ENCODE measurements around the gene TNC.

TNC gene

GRCh38 chr9:115161446-115161845 is 43.5 kb upstream of the TNC start:
- H3K36me3 ChIP-seq (ENCODE audit: low read depth): no peaks in the 10 kb centered on the region
- no peak for TF ChIP-seq CTCF (IDR thresholded peaks at IDR 0.05; ENCODE audit: poor library complexity, severe bottlenecking)
- no peak overlapping the region for H3K27ac ChIP-seq (ENCODE audit: poor library complexity, severe bottlenecking)
- ATAC-seq (ENCODE audit: low read depth): no peak
- no peaks in the 10 kb centered on the region for H3K27me3 ChIP-seq (ENCODE audit: insufficient read depth, poor library complexity, severe bottlenecking)
- H3K4me3 ChIP-seq (ENCODE audit: severe bottlenecking): no peak overlapping the region
- H3K4me1 ChIP-seq (ENCODE audit: insufficient read depth, poor library complexity, severe bottlenecking): peaks cover 28% of the 10 kb centered on the region
- H3K9me3 ChIP-seq (ENCODE audit: severe bottlenecking): no peaks in the 10 kb centered on the region
- no peak for DNase-seq (ENCODE audit: low spot score)

- Histone ChIP-seq H3K27me3 (ENCODE audit: insufficient read depth, poor library complexity, severe bottlenecking) (no peaks in the 10 kb centered on the region), H3K4me3 (ENCODE audit: severe bottlenecking) (no peak overlapping the region), H3K36me3 (ENCODE audit: low read depth) (no peaks in the 10 kb centered on the region), H3K27ac (ENCODE audit: poor library complexity, severe bottlenecking) (no peak overlapping the region), H3K9me3 (ENCODE audit: severe bottlenecking) (no peaks in the 10 kb centered on the region), H3K4me1 (ENCODE audit: insufficient read depth, poor library complexity, severe bottlenecking) (peaks cover 20% of the 10 kb centered on the region)
- DNase-seq (ENCODE audit: low spot score): no peak
- no peak for TF ChIP-seq CTCF (IDR thresholded peaks at IDR 0.05; ENCODE audit: poor library complexity, severe bottlenecking)
- no peak for ATAC-seq (ENCODE audit: low read depth)
Measured at GRCh38 chr9:115158661-115159481, 40.9 kb upstream of the TNC start.

- no peaks in the 10 kb centered on the region for H3K9me3 ChIP-seq (ENCODE audit: severe bottlenecking)
- H3K4me3 ChIP-seq (ENCODE audit: severe bottlenecking): no peak overlapping the region
- peaks cover 20% of the 10 kb centered on the region for H3K4me1 ChIP-seq (ENCODE audit: insufficient read depth, poor library complexity, severe bottlenecking)
- DNase-seq (ENCODE audit: low spot score): peak; percentile 62
- no peak for TF ChIP-seq CTCF (IDR thresholded peaks at IDR 0.05; ENCODE audit: poor library complexity, severe bottlenecking)
- no peaks in the 10 kb centered on the region for H3K27me3 ChIP-seq (ENCODE audit: insufficient read depth, poor library complexity, severe bottlenecking)
- ATAC-seq (ENCODE audit: low read depth): peak; percentile 96
- H3K36me3 ChIP-seq (ENCODE audit: low read depth): no peaks in the 10 kb centered on the region
- peak overlapping the region; percentile 91 for H3K27ac ChIP-seq (ENCODE audit: poor library complexity, severe bottlenecking)
Measured at GRCh38 chr9:115157245-115157674, 39.3 kb upstream of the TNC start.

GRCh38 chr9:115155037-115155436 is 37.1 kb upstream of the TNC start:
- H3K27ac ChIP-seq (ENCODE audit: poor library complexity, severe bottlenecking): no peak overlapping the region
- no peaks in the 10 kb centered on the region for H3K36me3 ChIP-seq (ENCODE audit: low read depth)
- no peak overlapping the region for H3K4me3 ChIP-seq (ENCODE audit: severe bottlenecking)
- H3K4me1 ChIP-seq (ENCODE audit: insufficient read depth, poor library complexity, severe bottlenecking): peaks cover 20% of the 10 kb centered on the region
- TF ChIP-seq CTCF (IDR thresholded peaks at IDR 0.05; ENCODE audit: poor library complexity, severe bottlenecking): no peak
- no peak for DNase-seq (ENCODE audit: low spot score)
- no peaks in the 10 kb centered on the region for H3K27me3 ChIP-seq (ENCODE audit: insufficient read depth, poor library complexity, severe bottlenecking)
- ATAC-seq (ENCODE audit: low read depth): no peak
- H3K9me3 ChIP-seq (ENCODE audit: severe bottlenecking): no peaks in the 10 kb centered on the region

- Histone ChIP-seq H3K27me3 (ENCODE audit: insufficient read depth, poor library complexity, severe bottlenecking) (no peaks in the 10 kb centered on the region), H3K36me3 (ENCODE audit: low read depth) (no peaks in the 10 kb centered on the region), H3K4me1 (ENCODE audit: insufficient read depth, poor library complexity, severe bottlenecking) (peaks cover 20% of the 10 kb centered on the region), H3K27ac (ENCODE audit: poor library complexity, severe bottlenecking) (no peak overlapping the region), H3K4me3 (ENCODE audit: severe bottlenecking) (no peak overlapping the region), H3K9me3 (ENCODE audit: severe bottlenecking) (no peaks in the 10 kb centered on the region)
- TF ChIP-seq CTCF (IDR thresholded peaks at IDR 0.05; ENCODE audit: poor library complexity, severe bottlenecking): no peak
- ATAC-seq (ENCODE audit: low read depth) (no peak), DNase-seq (ENCODE audit: low spot score) (no peak)
Measured at GRCh38 chr9:115154617-115155016, 36.7 kb upstream of the TNC start.
